ENCODE measurements around the gene FHL3. TPM values are rescaled to one million over a fixed set of nuclear protein-coding genes. Genes with fewer than 3 reads are reported as not detected.

FHL3 gene
- total RNA-seq, 4 donors from 2014 or later = 20.1 to 25.8 (median 21.9) TPM

DNA sequence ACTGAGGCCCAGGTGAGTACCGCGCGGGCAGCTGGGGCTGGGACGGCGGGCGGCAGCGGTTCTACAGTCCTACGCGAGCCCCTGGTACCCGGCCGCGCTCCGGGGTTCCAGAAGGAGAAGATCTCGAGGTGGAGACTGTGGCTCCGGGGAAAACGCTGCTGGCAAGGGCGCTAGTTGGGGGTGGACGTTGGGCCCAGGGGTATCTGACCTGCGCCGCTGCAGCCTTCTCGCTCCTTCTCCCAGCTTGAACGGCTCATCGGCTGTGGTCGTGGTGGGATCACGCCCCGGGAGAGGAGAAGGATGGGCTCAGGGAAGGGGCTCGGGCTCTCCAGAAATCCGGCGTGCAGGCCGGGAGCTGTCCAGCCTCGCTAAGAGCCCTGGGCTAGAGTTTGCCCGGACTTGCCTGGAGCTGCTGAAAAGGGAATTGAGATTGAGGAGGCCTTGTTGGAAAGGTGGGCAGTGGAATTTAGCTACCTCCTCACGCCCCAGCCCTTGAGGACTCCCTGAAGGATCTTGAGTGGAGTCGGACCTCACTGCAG is 42.4 kb upstream of the FHL3 start:
- 11 to 13% methylated on average over 32 to 34 of the region's 34 CpGs for WGBS, 2 donors

GRCh38 chr1:38046884-38047602 is 41.7 kb upstream of the FHL3 start:
- DNase-seq (ENCODE audit: low spot score in 2 of 2) = peak; percentile 78 to 96
- WGBS, 2 donors = 1 to 3% methylated on average over 17 to 55 of the region's 99 CpGs
- intact Hi-C loops (cut with DNase I; ENCODE audit: low total_unique reads) = no loop called here

More for the DNA sequence above, 42.4 kb upstream of the FHL3 start:
- DNase-seq (ENCODE audit: low spot score in 2 of 2) = no peak
- peak overlapping the region; percentile 33 for H3K4me3 ChIP-seq (ENCODE audit: low read depth, poor library complexity, severe bottlenecking)
- no peak for TF ChIP-seq POLR2A (IDR thresholded peaks at IDR 0.05)
- TF ChIP-seq, protein P1, sequence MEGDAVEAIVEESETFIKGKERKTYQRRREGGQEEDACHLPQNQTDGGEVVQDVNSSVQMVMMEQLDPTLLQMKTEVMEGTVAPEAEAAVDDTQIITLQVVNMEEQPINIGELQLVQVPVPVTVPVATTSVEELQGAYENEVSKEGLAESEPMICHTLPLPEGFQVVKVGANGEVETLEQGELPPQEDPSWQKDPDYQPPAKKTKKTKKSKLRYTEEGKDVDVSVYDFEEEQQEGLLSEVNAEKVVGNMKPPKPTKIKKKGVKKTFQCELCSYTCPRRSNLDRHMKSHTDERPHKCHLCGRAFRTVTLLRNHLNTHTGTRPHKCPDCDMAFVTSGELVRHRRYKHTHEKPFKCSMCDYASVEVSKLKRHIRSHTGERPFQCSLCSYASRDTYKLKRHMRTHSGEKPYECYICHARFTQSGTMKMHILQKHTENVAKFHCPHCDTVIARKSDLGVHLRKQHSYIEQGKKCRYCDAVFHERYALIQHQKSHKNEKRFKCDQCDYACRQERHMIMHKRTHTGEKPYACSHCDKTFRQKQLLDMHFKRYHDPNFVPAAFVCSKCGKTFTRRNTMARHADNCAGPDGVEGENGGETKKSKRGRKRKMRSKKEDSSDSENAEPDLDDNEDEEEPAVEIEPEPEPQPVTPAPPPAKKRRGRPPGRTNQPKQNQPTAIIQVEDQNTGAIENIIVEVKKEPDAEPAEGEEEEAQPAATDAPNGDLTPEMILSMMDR (IDR thresholded peaks at IDR 0.05) = no peak
- intact Hi-C loops (cut with DNase I; ENCODE audit: low total_unique reads) = no loop called here

DNA sequence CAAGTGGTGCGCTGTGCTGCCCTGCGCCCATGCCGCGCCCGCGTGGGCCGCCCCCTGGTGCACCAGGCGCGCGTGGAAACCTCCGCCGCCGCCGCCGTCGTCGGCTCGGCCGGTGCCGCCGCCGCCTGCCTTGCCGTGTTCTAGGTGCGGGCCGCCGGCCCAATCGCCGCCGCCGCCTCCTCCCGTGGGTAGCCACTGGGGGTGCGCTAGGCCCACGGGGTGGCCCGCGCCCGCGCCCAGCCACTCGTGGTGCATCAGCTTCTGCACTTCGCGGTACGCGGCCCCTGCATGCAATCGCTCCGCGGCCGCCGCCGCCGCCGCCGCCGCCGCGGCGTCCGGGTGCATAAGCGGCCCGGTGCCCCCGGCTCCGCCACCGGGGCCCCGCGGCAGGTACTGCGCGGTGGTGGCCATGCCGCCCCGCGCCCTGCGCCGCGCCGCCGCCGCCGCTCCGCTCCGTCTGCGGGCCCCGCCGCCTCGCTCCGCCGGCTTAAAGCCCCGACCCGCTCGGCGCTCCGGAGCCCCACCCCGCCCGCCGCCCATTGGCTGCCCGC is 41.1 kb upstream of the FHL3 start, which contains the start of gene POU3F1:
Gene POU3F1, minus strand, starts transcription at position 461 of the 551 bp plus-strand sequence. Its CDS starts 50 bp downstream, at position 411.
- intact Hi-C loops (cut with DNase I; ENCODE audit: low total_unique reads) = no loop called here
- H3K4me3 ChIP-seq (ENCODE audit: low read depth, poor library complexity, severe bottlenecking) = peak within 1 kb of the TSS; percentile 33
- DNase-seq (ENCODE audit: low spot score in 2 of 2) = no peak
- WGBS, 2 donors = 0 to 2% methylated on average over 1 to 46 of the region's 92 CpGs
- no peak for TF ChIP-seq POLR2A (IDR thresholded peaks at IDR 0.05)
- TF ChIP-seq, protein P1 (IDR thresholded peaks at IDR 0.05) = no peak

More at GRCh38 chr1:38046884-38047602, 41.7 kb upstream of the FHL3 start:
- peak overlapping the region; percentile 33 for H3K4me3 ChIP-seq (ENCODE audit: low read depth, poor library complexity, severe bottlenecking)
- TF ChIP-seq, protein P1 (IDR thresholded peaks at IDR 0.05) = no peak
- TF ChIP-seq POLR2A (IDR thresholded peaks at IDR 0.05) = no peak

GRCh38 chr1:38045401-38046332 is 40.4 kb upstream of the FHL3 start:
- intact Hi-C loops (cut with DNase I; ENCODE audit: low total_unique reads) = no loop called here
- 2 to 3% methylated on average over 50 to 83 of the region's 115 CpGs for WGBS, 2 donors
- no peak for TF ChIP-seq POLR2A (IDR thresholded peaks at IDR 0.05)
- TF ChIP-seq, protein P1 (IDR thresholded peaks at IDR 0.05) = no peak
- peak overlapping the region; percentile 21 for H3K4me3 ChIP-seq (ENCODE audit: low read depth, poor library complexity, severe bottlenecking)
- no peak for DNase-seq (ENCODE audit: low spot score in 2 of 2)
